WTC11 (cell line): Measurements from ENCODE around the gene DNAJB12.

Source experiments
- SP1 ChIP-seq: sonication (generic); formaldehyde crosslinking; conservative IDR thresholded peaks from 2 replicates; pipeline ENCODE4 v1.8.1; 2022; ENCODE audit warnings: missing genetic modification reagents
- ZNF416 ChIP-seq: fragments of 250-450 bp; sonication (Bioruptor Pico); IDR thresholded peaks from 2 replicates; pipeline ENCODE4 v1.9.0; 2021; ENCODE audit warnings: mild to moderate bottlenecking, inconsistent platforms
- TF ChIP-seq, protein P1 (sequence below): fragments of 200-600 bp; IDR thresholded peaks from 2 replicates; pipeline ENCODE4 v1.8.0; 2022; ENCODE audit warnings: antibody characterized with exemption

DNA sequence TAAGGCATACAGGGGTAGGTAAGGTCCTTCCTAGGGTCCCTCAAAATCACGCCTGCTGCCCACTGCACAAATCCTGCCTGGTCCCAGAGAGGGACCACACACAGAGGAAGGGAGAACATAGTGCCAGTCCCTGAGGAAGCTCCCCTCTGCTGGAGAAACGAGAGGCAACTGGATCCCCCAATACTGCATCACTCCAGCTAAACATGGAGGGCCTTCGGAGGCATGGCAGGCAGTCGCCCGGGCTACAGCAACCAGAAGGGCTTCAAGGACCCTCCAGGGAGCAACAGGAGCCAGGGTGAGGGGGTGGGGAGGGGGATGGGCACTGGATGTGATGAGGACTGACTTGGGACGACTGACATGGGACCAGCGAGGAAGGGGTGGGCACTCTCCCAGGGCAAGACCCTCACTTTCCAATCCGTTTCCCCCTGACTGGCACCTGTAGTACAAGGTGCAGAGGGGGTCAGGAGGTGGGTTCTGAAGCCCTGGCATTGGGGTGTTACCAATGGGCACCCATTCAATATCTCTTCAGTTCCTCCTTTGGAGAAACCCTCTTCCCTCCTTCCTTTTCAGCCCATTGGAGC, 59.3 kb downstream of the DNAJB12 start:
- no peak for TF ChIP-seq SP1
- TF ChIP-seq, protein P1, sequence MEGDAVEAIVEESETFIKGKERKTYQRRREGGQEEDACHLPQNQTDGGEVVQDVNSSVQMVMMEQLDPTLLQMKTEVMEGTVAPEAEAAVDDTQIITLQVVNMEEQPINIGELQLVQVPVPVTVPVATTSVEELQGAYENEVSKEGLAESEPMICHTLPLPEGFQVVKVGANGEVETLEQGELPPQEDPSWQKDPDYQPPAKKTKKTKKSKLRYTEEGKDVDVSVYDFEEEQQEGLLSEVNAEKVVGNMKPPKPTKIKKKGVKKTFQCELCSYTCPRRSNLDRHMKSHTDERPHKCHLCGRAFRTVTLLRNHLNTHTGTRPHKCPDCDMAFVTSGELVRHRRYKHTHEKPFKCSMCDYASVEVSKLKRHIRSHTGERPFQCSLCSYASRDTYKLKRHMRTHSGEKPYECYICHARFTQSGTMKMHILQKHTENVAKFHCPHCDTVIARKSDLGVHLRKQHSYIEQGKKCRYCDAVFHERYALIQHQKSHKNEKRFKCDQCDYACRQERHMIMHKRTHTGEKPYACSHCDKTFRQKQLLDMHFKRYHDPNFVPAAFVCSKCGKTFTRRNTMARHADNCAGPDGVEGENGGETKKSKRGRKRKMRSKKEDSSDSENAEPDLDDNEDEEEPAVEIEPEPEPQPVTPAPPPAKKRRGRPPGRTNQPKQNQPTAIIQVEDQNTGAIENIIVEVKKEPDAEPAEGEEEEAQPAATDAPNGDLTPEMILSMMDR = no peak
- no peak for TF ChIP-seq ZNF416
